ENCODE measurements around the gene RTL1.

- TF ChIP-seq, protein P1, sequence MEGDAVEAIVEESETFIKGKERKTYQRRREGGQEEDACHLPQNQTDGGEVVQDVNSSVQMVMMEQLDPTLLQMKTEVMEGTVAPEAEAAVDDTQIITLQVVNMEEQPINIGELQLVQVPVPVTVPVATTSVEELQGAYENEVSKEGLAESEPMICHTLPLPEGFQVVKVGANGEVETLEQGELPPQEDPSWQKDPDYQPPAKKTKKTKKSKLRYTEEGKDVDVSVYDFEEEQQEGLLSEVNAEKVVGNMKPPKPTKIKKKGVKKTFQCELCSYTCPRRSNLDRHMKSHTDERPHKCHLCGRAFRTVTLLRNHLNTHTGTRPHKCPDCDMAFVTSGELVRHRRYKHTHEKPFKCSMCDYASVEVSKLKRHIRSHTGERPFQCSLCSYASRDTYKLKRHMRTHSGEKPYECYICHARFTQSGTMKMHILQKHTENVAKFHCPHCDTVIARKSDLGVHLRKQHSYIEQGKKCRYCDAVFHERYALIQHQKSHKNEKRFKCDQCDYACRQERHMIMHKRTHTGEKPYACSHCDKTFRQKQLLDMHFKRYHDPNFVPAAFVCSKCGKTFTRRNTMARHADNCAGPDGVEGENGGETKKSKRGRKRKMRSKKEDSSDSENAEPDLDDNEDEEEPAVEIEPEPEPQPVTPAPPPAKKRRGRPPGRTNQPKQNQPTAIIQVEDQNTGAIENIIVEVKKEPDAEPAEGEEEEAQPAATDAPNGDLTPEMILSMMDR (IDR thresholded peaks at IDR 0.05): no peak
- TF ChIP-seq EP300 (IDR thresholded peaks at IDR 0.05): no peak
Observed at GRCh38 chr14:100836311-100836805, 67.2 kb downstream of the RTL1 start.

All from gastroesophageal sphincter (tissue), 3 donors.